ENCODE measurements around the gene RNF224. TPM values are rescaled to one million over a fixed set of nuclear protein-coding genes. Genes with fewer than 3 reads are reported as not detected.

The RNF224 gene
- total RNA-seq, result not detected

- peak; percentile 69 to 89 (median 75) for DNase-seq (ENCODE audit: low read depth in 2 of 3, low spot score in 2 of 3)
Observed at GRCh38 chr9:137227054-137227852, at the start of gene RNF224. TSS of gene RNF224 (plus strand) at chr9:137227502. CDS start at chr9:137228336, 834 bp downstream.

- no peak for DNase-seq (ENCODE audit: low read depth in 2 of 3, low spot score in 2 of 3)
Observed at GRCh38 chr9:137178201-137178938, 48.9 kb upstream of the RNF224 start.

- no peak for DNase-seq (ENCODE audit: low read depth in 2 of 3, low spot score in 2 of 3)
Observed at GRCh38 chr9:137178939-137179630, 48.2 kb upstream of the RNF224 start.

- DNase-seq (ENCODE audit: low read depth in 2 of 3, low spot score in 2 of 3), result no peak
Observed at GRCh38 chr9:137179761-137180160, 47.5 kb upstream of the RNF224 start.

- DNase-seq (ENCODE audit: low read depth in 2 of 3, low spot score in 2 of 3), result no peak
Observed at GRCh38 chr9:137180491-137180890, 46.8 kb upstream of the RNF224 start.

GRCh38 chr9:137181680-137182079 is 45.6 kb upstream of the RNF224 start:
- DNase-seq (ENCODE audit: low read depth in 2 of 3, low spot score in 2 of 3), result no peak

GRCh38 chr9:137182836-137183235 is 44.5 kb upstream of the RNF224 start:
- no peak for DNase-seq (ENCODE audit: low read depth in 2 of 3, low spot score in 2 of 3)

- no peak for DNase-seq (ENCODE audit: low read depth in 2 of 3, low spot score in 2 of 3)
Observed at GRCh38 chr9:137183980-137184595, 43.2 kb upstream of the RNF224 start.

- no peak for DNase-seq (ENCODE audit: low read depth in 2 of 3, low spot score in 2 of 3)
Observed at GRCh38 chr9:137184881-137185660, 42.2 kb upstream of the RNF224 start.

- DNase-seq (ENCODE audit: low read depth in 2 of 3, low spot score in 2 of 3), result no peak
Observed at GRCh38 chr9:137185921-137186320, 41.4 kb upstream of the RNF224 start.

GRCh38 chr9:137186385-137186784 is 40.9 kb upstream of the RNF224 start:
- no peak for DNase-seq (ENCODE audit: low read depth in 2 of 3, low spot score in 2 of 3)

GRCh38 chr9:137187386-137187785 is 39.9 kb upstream of the RNF224 start:
- DNase-seq (ENCODE audit: low read depth in 2 of 3, low spot score in 2 of 3), result no peak

GRCh38 chr9:137188086-137188489 is 39.2 kb upstream of the RNF224 start:
- DNase-seq (ENCODE audit: low read depth in 2 of 3, low spot score in 2 of 3), result no peak

GRCh38 chr9:137188490-137189296 is 38.6 kb upstream of the RNF224 start, which contains the start of the genes ANAPC2 and SSNA1:
TSS of gene ANAPC2 (minus strand) at chr9:137188560. CDS start at chr9:137188532, 28 bp downstream.
TSS of gene SSNA1 (plus strand) at chr9:137188676. CDS start at chr9:137188727, 51 bp downstream.
- DNase-seq (ENCODE audit: low read depth in 2 of 3, low spot score in 2 of 3), result peak; percentile 94 to 99 (median 94)

- no peak for DNase-seq (ENCODE audit: low read depth in 2 of 3, low spot score in 2 of 3)
Observed at GRCh38 chr9:137189297-137190295, 37.7 kb upstream of the RNF224 start.

- no peak for DNase-seq (ENCODE audit: low read depth in 2 of 3, low spot score in 2 of 3)
Observed at GRCh38 chr9:137190315-137190856, 36.9 kb upstream of the RNF224 start.

GRCh38 chr9:137191245-137191644 is 36.1 kb upstream of the RNF224 start:
- no peak for DNase-seq (ENCODE audit: low read depth in 2 of 3, low spot score in 2 of 3)

Measured in hematopoietic multipotent progenitor cell (in vitro differentiated cells).